HepG2 (cell line): Measurements from ENCODE around the gene DNASE1L2. TPM values are rescaled to one million over a fixed set of nuclear protein-coding genes. Genes with fewer than 3 reads are reported as not detected.

Experiments
- ATF7 ChIP-seq, 2 experiments: fragments of 450-650 bp in 1 of 2; sonication (generic) in 1 of 2; formaldehyde crosslinking in 1 of 2; IDR thresholded peaks; 2 replicates each; pipeline versions ENCODE4 v1.4.0 to v1.6.1; 2016 to 2020; ENCODE audit warnings: antibody characterized with exemption in 1 of 2, mild to moderate bottlenecking in 1 of 2, missing genetic modification reagents in 1 of 2
- ETV5 ChIP-seq: IDR thresholded peaks from 2 replicates; pipeline ENCODE4 v1.6.1; 2018; ENCODE audit warnings: missing biosample characterization, missing genetic modification reagents, inconsistent platforms, borderline replicate concordance
- FOXM1 ChIP-seq: sonication (generic); formaldehyde crosslinking; IDR thresholded peaks from 2 replicates; pipeline ENCODE4 v1.5.0; 2020; ENCODE audit warnings: missing genetic modification reagents
- GPN1 ChIP-seq: sonication (generic); formaldehyde crosslinking; IDR thresholded peaks from 2 replicates; pipeline ENCODE4 v1.5.1; 2020; ENCODE audit warnings: missing genetic modification reagents, borderline replicate concordance
- HNRNPH1 ChIP-seq: fragments of 200-400 bp; formaldehyde crosslinking; optimal IDR thresholded peaks from 2 replicates; pipeline ENCODE3; 2017; ENCODE audit warnings: mild to moderate bottlenecking, low read depth, low read length
- ISX ChIP-seq: sonication (generic); formaldehyde crosslinking; conservative IDR thresholded peaks from 2 replicates; pipeline ENCODE4 v1.5.0; 2020; ENCODE audit warnings: missing genetic modification reagents
- KLF13 ChIP-seq: sonication (generic); formaldehyde crosslinking; IDR thresholded peaks from 2 replicates; pipeline ENCODE4 v1.4.0; 2020; ENCODE audit warnings: mild to moderate bottlenecking, missing genetic modification reagents
- NR2C2 ChIP-seq: sonication (generic); formaldehyde crosslinking; IDR thresholded peaks from 2 replicates; pipeline ENCODE4 v1.4.0; 2020; ENCODE audit warnings: missing genetic modification reagents, mild to moderate bottlenecking, moderate library complexity, borderline replicate concordance
- SRF ChIP-seq: IDR thresholded peaks from 2 replicates; pipeline ENCODE4 v1.6.1; 2011; ENCODE audit warnings: mild to moderate bottlenecking, low read depth, low read length, moderate library complexity
- TCF7 ChIP-seq: sonication (generic); IDR thresholded peaks from 2 replicates; pipeline ENCODE4 v1.6.1; 2016; ENCODE audit warnings: antibody characterized with exemption, low read depth
- ZBTB1 ChIP-seq: sonication (generic); formaldehyde crosslinking; IDR thresholded peaks from 2 replicates; pipeline ENCODE4 v1.4.0; 2020; ENCODE audit warnings: missing genetic modification reagents, borderline replicate concordance
- ZBTB7A ChIP-seq: sonication (generic); formaldehyde crosslinking; IDR thresholded peaks from 2 replicates; pipeline ENCODE4 v1.8.0; 2022; ENCODE audit warnings: mild to moderate bottlenecking, missing genetic modification reagents
- ZFP41 ChIP-seq: sonication (generic); formaldehyde crosslinking; IDR thresholded peaks from 2 replicates; pipeline ENCODE4 v1.4.0; 2020; ENCODE audit warnings: mild to moderate bottlenecking, missing genetic modification reagents, borderline replicate concordance
- ZNF10 ChIP-seq: sonication (generic); formaldehyde crosslinking; IDR thresholded peaks from 2 replicates; pipeline ENCODE4 v1.4.0; 2020; ENCODE audit warnings: mild to moderate bottlenecking, low read depth, missing genetic modification reagents, borderline replicate concordance
- ZNF354B ChIP-seq: sonication (generic); formaldehyde crosslinking; IDR thresholded peaks from 2 replicates; pipeline ENCODE4 v1.8.0; 2022; ENCODE audit warnings: mild to moderate bottlenecking, missing genetic modification reagents
- ZNF430 ChIP-seq: sonication (generic); formaldehyde crosslinking; IDR thresholded peaks from 2 replicates; pipeline ENCODE4 v1.9.0; 2021; ENCODE audit warnings: mild to moderate bottlenecking, missing genetic modification reagents
- ZNF510 ChIP-seq: sonication (generic); formaldehyde crosslinking; IDR thresholded peaks from 2 replicates; pipeline ENCODE4 v1.4.0; 2020; ENCODE audit warnings: low read depth, mild to moderate bottlenecking, missing genetic modification reagents
- ZNF788 ChIP-seq: sonication (generic); formaldehyde crosslinking; IDR thresholded peaks from 2 replicates; pipeline ENCODE4 v1.5.0; 2020; ENCODE audit warnings: mild to moderate bottlenecking, missing genetic modification reagents, borderline replicate concordance
- ZNF839 ChIP-seq: sonication (generic); formaldehyde crosslinking; IDR thresholded peaks from 2 replicates; pipeline ENCODE4 v1.4.0; 2020; ENCODE audit warnings: missing genetic modification reagents, mild to moderate bottlenecking, borderline replicate concordance
- ZNF891 ChIP-seq: sonication (generic); formaldehyde crosslinking; IDR thresholded peaks from 2 replicates; pipeline ENCODE4 v1.5.0; 2020; ENCODE audit warnings: mild to moderate bottlenecking, missing genetic modification reagents
- ZSCAN29 ChIP-seq: sonication (generic); formaldehyde crosslinking; conservative IDR thresholded peaks from 2 replicates; pipeline ENCODE4 v1.4.0; 2020; ENCODE audit warnings: mild to moderate bottlenecking, missing genetic modification reagents
- ZSCAN30 ChIP-seq: sonication (generic); formaldehyde crosslinking; IDR thresholded peaks from 2 replicates; pipeline ENCODE4 v1.5.0; 2020; ENCODE audit warnings: mild to moderate bottlenecking, missing genetic modification reagents
- polyA plus RNA-seq, 8 experiments: library from polyadenylated mRNA; depleted of rRNA in 3 of 8; stranded (reverse) in 7 of 8; unstranded in 1 of 8; fragments of >200 nt; fragmentation: Illumina TruSeq in 4 of 8; extraction: Trizol in 4 of 8; gene quantifications; 2 replicates each; pipeline versions ENCODE4 v1.2.1 to v1.2.3, GENCODE V29; 2011 to 2016; ENCODE audit warnings: low read depth in 4 of 8, missing spikeins in 1 of 8, mixed read lengths in 1 of 8; ENCODE audit not compliant: insufficient read depth in 1 of 8
- total RNA-seq, 5 experiments: library from RNA; depleted of rRNA; stranded (reverse); fragments of >200 nt; fragmentation: Illumina TruSeq; extraction: Trizol; gene quantifications; 2 replicates each; pipeline ENCODE4 v1.2.3, GENCODE V29; 2016; ENCODE audit warnings: low read depth in 1 of 5
- TF ChIP-seq, protein P1 (sequence below): sonication (generic); formaldehyde crosslinking; IDR thresholded peaks from 2 replicates; pipeline ENCODE4 v1.4.0; 2020; ENCODE audit warnings: missing genetic modification reagents
- TF ChIP-seq, protein P2 (sequence below): sonication (generic); formaldehyde crosslinking; IDR thresholded peaks from 2 replicates; pipeline ENCODE4 v1.4.0; 2020; ENCODE audit warnings: low read depth, mild to moderate bottlenecking, missing genetic modification reagents
- TF ChIP-seq, protein P3 (sequence below): IDR thresholded peaks from 2 replicates; pipeline ENCODE4 v1.6.1; 2016
- TF ChIP-seq, protein P4 (sequence below): sonication (generic); formaldehyde crosslinking; IDR thresholded peaks from 2 replicates; pipeline ENCODE4 v1.8.1; 2023; ENCODE audit warnings: missing genetic modification reagents, mild to moderate bottlenecking, borderline replicate concordance

Gene DNASE1L2
- total and polyA plus RNA-seq, 2 of the 13 experiments (the other 11 are each of a cell fraction or from before 2014, with no cell fraction given): 0.44 to 0.50 TPM

DNA sequence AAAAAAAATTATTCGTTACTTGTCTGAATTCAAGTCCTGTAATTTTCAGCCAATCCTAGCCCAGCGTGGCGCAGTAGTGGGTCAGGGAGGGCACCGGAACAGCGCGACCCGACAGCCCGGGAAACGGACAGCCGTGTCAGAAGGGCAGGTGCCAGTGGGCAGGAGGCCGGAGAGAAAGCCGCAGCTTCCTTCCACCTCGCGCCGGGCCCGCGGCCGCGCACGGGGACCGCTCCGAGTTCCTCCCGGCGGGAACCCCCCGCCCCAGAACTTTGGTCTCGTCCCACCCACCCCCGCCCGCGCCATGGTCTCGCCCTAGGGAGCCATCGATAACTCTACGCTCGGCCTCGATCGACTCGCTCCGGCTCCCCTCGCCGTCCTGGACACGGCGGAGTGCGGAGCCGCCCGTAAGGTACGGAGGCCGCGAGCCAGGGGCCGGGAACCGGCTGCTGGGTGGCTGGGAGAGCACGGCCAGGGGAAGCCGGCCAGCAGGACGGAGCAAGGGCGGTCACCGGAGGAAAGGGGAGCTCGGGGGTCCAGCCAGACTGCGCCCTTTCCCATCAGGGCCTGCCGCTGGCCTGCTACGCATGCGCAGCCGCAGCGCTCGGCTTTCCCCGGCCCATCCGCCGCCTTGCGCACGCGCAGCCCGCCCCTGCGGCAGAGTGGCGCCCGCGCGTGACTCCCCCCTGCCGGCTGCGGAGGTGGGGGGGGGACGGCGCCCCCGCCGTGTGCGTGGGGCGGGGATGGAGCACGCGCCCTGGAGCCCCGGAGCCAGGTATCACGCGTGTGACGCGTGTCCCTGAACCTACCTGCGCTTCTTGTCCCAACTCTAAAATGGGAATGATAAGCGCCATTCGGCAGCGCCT is 30.9 kb upstream of the DNASE1L2 start, which contains the start of gene MLST8 (continued):
- TF ChIP-seq, protein P1, sequence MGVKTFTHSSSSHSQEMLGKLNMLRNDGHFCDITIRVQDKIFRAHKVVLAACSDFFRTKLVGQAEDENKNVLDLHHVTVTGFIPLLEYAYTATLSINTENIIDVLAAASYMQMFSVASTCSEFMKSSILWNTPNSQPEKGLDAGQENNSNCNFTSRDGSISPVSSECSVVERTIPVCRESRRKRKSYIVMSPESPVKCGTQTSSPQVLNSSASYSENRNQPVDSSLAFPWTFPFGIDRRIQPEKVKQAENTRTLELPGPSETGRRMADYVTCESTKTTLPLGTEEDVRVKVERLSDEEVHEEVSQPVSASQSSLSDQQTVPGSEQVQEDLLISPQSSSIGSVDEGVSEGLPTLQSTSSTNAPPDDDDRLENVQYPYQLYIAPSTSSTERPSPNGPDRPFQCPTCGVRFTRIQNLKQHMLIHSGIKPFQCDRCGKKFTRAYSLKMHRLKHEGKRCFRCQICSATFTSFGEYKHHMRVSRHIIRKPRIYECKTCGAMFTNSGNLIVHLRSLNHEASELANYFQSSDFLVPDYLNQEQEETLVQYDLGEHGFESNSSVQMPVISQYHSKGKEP (CRISPR knock-in tag): no peak; the same call in 1 of the 2 replicates
- TF ChIP-seq KLF13: no peak
- peak; percentile 56; the same call in 1 of the 2 replicates for TF ChIP-seq ZBTB7A (CRISPR knock-in tag)
- 0 out of 2 replicates have a peak, but pooled peaks have one; percentile 76 for TF ChIP-seq ZBTB1 (CRISPR knock-in tag)
- no peak; the same call in 1 of the 2 replicates for TF ChIP-seq ZNF430 (CRISPR knock-in tag)
- no peak for TF ChIP-seq GPN1
- TF ChIP-seq, protein P2, sequence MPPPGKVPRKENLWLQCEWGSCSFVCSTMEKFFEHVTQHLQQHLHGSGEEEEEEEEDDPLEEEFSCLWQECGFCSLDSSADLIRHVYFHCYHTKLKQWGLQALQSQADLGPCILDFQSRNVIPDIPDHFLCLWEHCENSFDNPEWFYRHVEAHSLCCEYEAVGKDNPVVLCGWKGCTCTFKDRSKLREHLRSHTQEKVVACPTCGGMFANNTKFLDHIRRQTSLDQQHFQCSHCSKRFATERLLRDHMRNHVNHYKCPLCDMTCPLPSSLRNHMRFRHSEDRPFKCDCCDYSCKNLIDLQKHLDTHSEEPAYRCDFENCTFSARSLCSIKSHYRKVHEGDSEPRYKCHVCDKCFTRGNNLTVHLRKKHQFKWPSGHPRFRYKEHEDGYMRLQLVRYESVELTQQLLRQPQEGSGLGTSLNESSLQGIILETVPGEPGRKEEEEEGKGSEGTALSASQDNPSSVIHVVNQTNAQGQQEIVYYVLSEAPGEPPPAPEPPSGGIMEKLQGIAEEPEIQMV (CRISPR knock-in tag): no peak; the same call in 1 of the 2 replicates
- 0 out of 2 replicates have a peak, but pooled peaks have one; percentile 57 for TF ChIP-seq FOXM1 (CRISPR knock-in tag)
- 0 out of 2 replicates have a peak, but pooled peaks have one; percentile 15 for TF ChIP-seq ZNF839 (CRISPR knock-in tag)
- TF ChIP-seq ZSCAN29 (CRISPR knock-in tag): no peak
- no peak for TF ChIP-seq ZNF788 (CRISPR knock-in tag)
- peak; percentile 22; the same call in 1 of the 2 replicates for TF ChIP-seq ZNF510
- peak; percentile 69 for TF ChIP-seq ZNF891 (CRISPR knock-in tag)
- no peak for TF ChIP-seq ISX
- no peak for TF ChIP-seq TCF7
- TF ChIP-seq SRF: peak; percentile 97
- TF ChIP-seq, protein P3, sequence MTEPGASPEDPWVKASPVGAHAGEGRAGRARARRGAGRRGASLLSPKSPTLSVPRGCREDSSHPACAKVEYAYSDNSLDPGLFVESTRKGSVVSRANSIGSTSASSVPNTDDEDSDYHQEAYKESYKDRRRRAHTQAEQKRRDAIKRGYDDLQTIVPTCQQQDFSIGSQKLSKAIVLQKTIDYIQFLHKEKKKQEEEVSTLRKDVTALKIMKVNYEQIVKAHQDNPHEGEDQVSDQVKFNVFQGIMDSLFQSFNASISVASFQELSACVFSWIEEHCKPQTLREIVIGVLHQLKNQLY (CRISPR knock-in tag): peak; percentile 76
- TF ChIP-seq ZNF10 (CRISPR knock-in tag): no peak
- TF ChIP-seq, protein P4, sequence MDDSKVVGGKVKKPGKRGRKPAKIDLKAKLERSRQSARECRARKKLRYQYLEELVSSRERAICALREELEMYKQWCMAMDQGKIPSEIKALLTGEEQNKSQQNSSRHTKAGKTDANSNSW (CRISPR knock-in tag): peak; percentile 70; the same call in 1 of the 2 replicates
- 0 out of 2 replicates have a peak, but pooled peaks have one; percentile 38 for TF ChIP-seq ZNF354B (CRISPR knock-in tag)
- peak; percentile 9; the same call in 1 of the 2 replicates for TF ChIP-seq ETV5 (CRISPR knock-in tag)
- TF ChIP-seq ZSCAN30 (CRISPR knock-in tag): no peak
- peak; percentile 35; the same call in 1 of the 2 replicates for TF ChIP-seq ZFP41
- peak; percentile 39; the same call in 1 of the 2 replicates for TF ChIP-seq ATF7 (IDR thresholded peaks at IDR 0.05)
- TF ChIP-seq ATF7 (CRISPR knock-in tag; IDR thresholded peaks at IDR 0.05): no peak
- no peak for TF ChIP-seq HNRNPH1
- TF ChIP-seq NR2C2: no peak
